K562 (cell line): ENCODE measurements around the gene SPTBN4. TPM values are rescaled to one million over a fixed set of nuclear protein-coding genes. Genes with fewer than 3 reads are reported as not detected.

Experiments used
- AFF1 ChIP-seq, 2 experiments: fragments of 450-650 bp; IDR thresholded peaks; 2 replicates each; pipeline ENCODE4 v1.6.1; 2018; ENCODE audit warnings: mild to moderate bottlenecking in 2 of 2, low read depth in 1 of 2; ENCODE audit not compliant: partially characterized antibody in 2 of 2
- CTCFL ChIP-seq: IDR thresholded peaks from 2 replicates; pipeline ENCODE4 v1.6.1; 2011; ENCODE audit warnings: borderline replicate concordance, low read depth, mild to moderate bottlenecking, moderate library complexity, low read length; ENCODE audit not compliant: insufficient read depth, poor library complexity, severe bottlenecking
- FOXA3 ChIP-seq, 2 experiments: fragments of 450-650 bp in 1 of 2; sonication (generic) in 1 of 2; formaldehyde crosslinking; IDR thresholded peaks in 1 of 2; conservative IDR thresholded peaks in 1 of 2; 2 replicates each; pipeline versions ENCODE4 v1.4.0 to v1.8.0; 2020 to 2022; ENCODE audit warnings: mild to moderate bottlenecking in 2 of 2, missing genetic modification reagents in 1 of 2
- KLF6 ChIP-seq: fragments of 250-450 bp; sonication (Bioruptor Pico); IDR thresholded peaks from 2 replicates; pipeline ENCODE4 v1.4.0; 2020; ENCODE audit warnings: mild to moderate bottlenecking, moderate library complexity, borderline replicate concordance
- MIER1 ChIP-seq: fragments of 450-650 bp; IDR thresholded peaks from 2 replicates; pipeline ENCODE4 v1.6.1; 2016; ENCODE audit warnings: antibody characterized with exemption, mild to moderate bottlenecking, low read depth
- MYBL2 ChIP-seq, 2 experiments: fragments of 450-650 bp in 1 of 2; sonication (generic) in 1 of 2; formaldehyde crosslinking in 1 of 2; IDR thresholded peaks; 2 replicates each; pipeline versions ENCODE4 v1.6.1 to v1.8.1; 2017 to 2022; ENCODE audit warnings: borderline replicate concordance in 1 of 2, inconsistent platforms in 1 of 2, low read depth in 1 of 2, mild to moderate bottlenecking in 1 of 2, missing genetic modification reagents in 1 of 2, moderate library complexity in 1 of 2
- NCOA6 ChIP-seq: fragments of 450-650 bp; IDR thresholded peaks from 2 replicates; pipeline ENCODE4 v1.6.1; 2017; ENCODE audit warnings: mild to moderate bottlenecking
- NEUROD1 ChIP-seq: fragments of 150-350 bp; IDR thresholded peaks from 2 replicates; pipeline ENCODE4 v1.6.1; 2014; ENCODE audit warnings: borderline replicate concordance, low read length, low read depth; ENCODE audit not compliant: partially characterized antibody
- NONO ChIP-seq, 2 experiments: fragments of 200-400 bp in 1 of 2; fragments of 450-650 bp in 1 of 2; formaldehyde crosslinking in 1 of 2; IDR thresholded peaks; 2 replicates each; pipeline ENCODE4 v1.6.1; 2017; ENCODE audit warnings: low read depth in 2 of 2, mild to moderate bottlenecking in 2 of 2, moderate library complexity in 2 of 2, low read length in 1 of 2
- NR2F6 ChIP-seq: fragments of 450-650 bp; formaldehyde crosslinking; IDR thresholded peaks from 2 replicates; pipeline ENCODE4 v1.4.0; 2020; ENCODE audit warnings: mild to moderate bottlenecking
- POLR2AphosphoS5 ChIP-seq: IDR thresholded peaks from 2 replicates; pipeline ENCODE4 v1.6.1; 2011; ENCODE audit warnings: mild to moderate bottlenecking, low read depth, low read length, moderate library complexity; ENCODE audit not compliant: control insufficient read depth, insufficient read depth
- RB1 ChIP-seq: fragments of 450-650 bp; IDR thresholded peaks from 2 replicates; pipeline ENCODE4 v1.6.1; 2017; ENCODE audit warnings: low read depth, mild to moderate bottlenecking
- SMAD2 ChIP-seq: fragments of 150-350 bp; IDR thresholded peaks from 2 replicates; pipeline ENCODE4 v1.6.1; 2014; ENCODE audit warnings: low read depth, mild to moderate bottlenecking, low read length
- SREBF2 ChIP-seq: sonication (generic); formaldehyde crosslinking; IDR thresholded peaks from 2 replicates; pipeline ENCODE4 v1.4.0; 2020; ENCODE audit warnings: mild to moderate bottlenecking, missing genetic modification reagents
- ZC3H4 ChIP-seq: sonication (generic); formaldehyde crosslinking; IDR thresholded peaks from 2 replicates; pipeline ENCODE4 v1.9.0; 2021; ENCODE audit warnings: missing genetic modification reagents, borderline replicate concordance
- ZNF23 ChIP-seq: fragments of 250-450 bp; sonication (Bioruptor Pico); IDR thresholded peaks from 2 replicates; pipeline ENCODE4 v1.4.0; 2020; ENCODE audit warnings: mild to moderate bottlenecking
- ZNF408 ChIP-seq: fragments of 250-450 bp; sonication (Bioruptor Pico); IDR thresholded peaks from 2 replicates; pipeline ENCODE4 v1.4.0; 2020; ENCODE audit warnings: low read depth, mild to moderate bottlenecking, moderate library complexity
- polyA plus RNA-seq, 8 experiments: library from polyadenylated mRNA; depleted of rRNA in 4 of 8; stranded (reverse) in 5 of 8; unstranded in 3 of 8; fragments of >200 nt; fragmentation: Nextera tagmentation in 2 of 8; fragmentation: Illumina TruSeq in 1 of 8; extraction: Ambion mirVana in 2 of 8; extraction: Trizol in 1 of 8; gene quantifications; 2 replicates each; pipeline versions ENCODE4 v1.2.1 to v1.2.3, GENCODE V29; 2011 to 2014; ENCODE audit warnings: inconsistent platforms in 1 of 8, missing spikeins in 1 of 8
- total RNA-seq, 7 experiments: library from RNA; depleted of rRNA in 6 of 7; stranded (reverse); fragments of >200 nt in 6 of 7; fragmentation: Illumina TruSeq in 2 of 7; extraction: Trizol in 2 of 7; gene quantifications; 2 replicates each; pipeline versions ENCODE4 v1.2.1 to v1.2.3, GENCODE V29; 2011 to 2021; ENCODE audit warnings: low replicate concordance in 1 of 7
- TF ChIP-seq, protein P1 (sequence below), 2 experiments: IDR thresholded peaks in 1 of 2; conservative IDR thresholded peaks in 1 of 2; 2 replicates each; pipeline ENCODE4 v1.6.1; 2016; ENCODE audit warnings: low read depth in 2 of 2, mild to moderate bottlenecking in 1 of 2, missing compliant biosample characterization in 1 of 2, missing genetic modification characterization in 1 of 2, moderate library complexity in 1 of 2

Gene SPTBN4
- total and polyA plus RNA-seq, 9 of the 15 experiments (the other 6 are each of a cell fraction or from before 2014, with no cell fraction given) = 0.01 to 1.5 (median 0.86) TPM

- TF ChIP-seq MYBL2 (IDR thresholded peaks at IDR 0.05; ENCODE audit: low read depth) (no peak), MYBL2 (CRISPR knock-in tag; IDR thresholded peaks at IDR 0.05; ENCODE audit: borderline replicate concordance) (no peak), RB1 (no peak; the same call in 1 of the 2 replicates), NCOA6 (no peak), CTCFL (no peak), ZNF408 (CRISPR knock-in tag) (no peak), POLR2AphosphoS5 (no peak), AFF1 (IDR thresholded peaks at IDR 0.05; ENCODE audit: low read depth in 1 of 2, partially characterized antibody in 2 of 2) (peak; percentile 69 to 100), ZC3H4 (no peak), ZNF23 (CRISPR knock-in tag) (no peak), MIER1 (no peak), KLF6 (CRISPR knock-in tag) (no peak; the same call in 1 of the 2 replicates), NONO (IDR thresholded peaks at IDR 0.05; ENCODE audit: low read depth in 2 of 2, low read length in 1 of 2) (no peak), FOXA3 (CRISPR knock-in tag; conservative IDR thresholded peaks at IDR 0.05 in 1 of 2, IDR thresholded peaks at IDR 0.05 in 1 of 2) (no peak), NR2F6 (CRISPR knock-in tag) (no peak), SMAD2 (no peak), NEUROD1 (no peak), SREBF2 (no peak)
- TF ChIP-seq, protein P1, sequence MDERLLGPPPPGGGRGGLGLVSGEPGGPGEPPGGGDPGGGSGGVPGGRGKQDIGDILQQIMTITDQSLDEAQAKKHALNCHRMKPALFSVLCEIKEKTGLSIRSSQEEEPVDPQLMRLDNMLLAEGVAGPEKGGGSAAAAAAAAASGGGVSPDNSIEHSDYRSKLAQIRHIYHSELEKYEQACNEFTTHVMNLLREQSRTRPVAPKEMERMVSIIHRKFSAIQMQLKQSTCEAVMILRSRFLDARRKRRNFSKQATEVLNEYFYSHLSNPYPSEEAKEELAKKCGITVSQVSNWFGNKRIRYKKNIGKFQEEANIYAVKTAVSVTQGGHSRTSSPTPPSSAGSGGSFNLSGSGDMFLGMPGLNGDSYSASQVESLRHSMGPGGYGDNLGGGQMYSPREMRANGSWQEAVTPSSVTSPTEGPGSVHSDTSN (CRISPR knock-in tag; IDR thresholded peaks at IDR 0.05; ENCODE audit: low read depth) = no peak
- TF ChIP-seq, protein P1 (tag; conservative IDR thresholded peaks at IDR 0.05; ENCODE audit: low read depth) = 0 out of 2 replicates have a peak, but pooled peaks have one; percentile 6
Observed at GRCh38 chr19:40578442-40578908, 111.7 kb downstream of the SPTBN4 start (continued).
